K562 (cell line): Measurements from ENCODE around the gene IL27RA. TPM values are rescaled to one million over a fixed set of nuclear protein-coding genes. Genes with fewer than 3 reads are reported as not detected.

Experiments
- HDAC3 ChIP-seq: fragments of 450-650 bp; IDR thresholded peaks from 2 replicates; pipeline ENCODE4 v1.6.1; 2018; ENCODE audit warnings: borderline replicate concordance, mild to moderate bottlenecking, moderate library complexity; ENCODE audit not compliant: partially characterized antibody
- HES1 ChIP-seq: fragments of 450-650 bp; IDR thresholded peaks from 2 replicates; pipeline ENCODE4 v1.6.1; 2016; ENCODE audit warnings: low read depth, mild to moderate bottlenecking, moderate library complexity
- HOXB6 ChIP-seq: fragments of 250-450 bp; sonication (Bioruptor Pico); IDR thresholded peaks from 2 replicates; pipeline ENCODE4 v1.5.1; 2022; ENCODE audit warnings: mild to moderate bottlenecking, borderline replicate concordance
- MAFG ChIP-seq: fragments of 450-650 bp; conservative IDR thresholded peaks from 2 replicates; pipeline ENCODE4 v1.6.1; 2016; ENCODE audit warnings: missing genetic modification characterization, missing compliant biosample characterization
- ZBTB17 ChIP-seq: fragments of 450-650 bp; formaldehyde crosslinking; IDR thresholded peaks from 2 replicates; pipeline ENCODE4 v1.4.0; 2020; ENCODE audit warnings: mild to moderate bottlenecking
- ZNF347 ChIP-seq: fragments of 450-650 bp; formaldehyde crosslinking; IDR thresholded peaks from 2 replicates; pipeline ENCODE4 v1.4.0; 2020; ENCODE audit warnings: low read depth, mild to moderate bottlenecking, moderate library complexity
- polyA plus RNA-seq, 8 experiments: library from polyadenylated mRNA; depleted of rRNA in 4 of 8; stranded (reverse) in 5 of 8; unstranded in 3 of 8; fragments of >200 nt; fragmentation: Nextera tagmentation in 2 of 8; fragmentation: Illumina TruSeq in 1 of 8; extraction: Ambion mirVana in 2 of 8; extraction: Trizol in 1 of 8; gene quantifications; 2 replicates each; pipeline versions ENCODE4 v1.2.1 to v1.2.3, GENCODE V29; 2011 to 2014; ENCODE audit warnings: inconsistent platforms in 1 of 8, missing spikeins in 1 of 8
- total RNA-seq, 7 experiments: library from RNA; depleted of rRNA in 6 of 7; stranded (reverse); fragments of >200 nt in 6 of 7; fragmentation: Illumina TruSeq in 2 of 7; extraction: Trizol in 2 of 7; gene quantifications; 2 replicates each; pipeline versions ENCODE4 v1.2.1 to v1.2.3, GENCODE V29; 2011 to 2021; ENCODE audit warnings: low replicate concordance in 1 of 7
- TF ChIP-seq, protein P1 (sequence below): fragments of 450-650 bp; IDR thresholded peaks from 2 replicates; pipeline ENCODE4 v1.6.1; 2016; ENCODE audit warnings: low read depth
- TF ChIP-seq, protein P2 (sequence below), 2 experiments: fragments of 450-650 bp in 1 of 2; sonication (generic) in 1 of 2; formaldehyde crosslinking in 1 of 2; IDR thresholded peaks; 2 replicates each; pipeline versions ENCODE4 v1.7.1 to v1.9.0; 2016 to 2022; ENCODE audit warnings: inconsistent platforms in 1 of 2, mild to moderate bottlenecking in 1 of 2, missing genetic modification reagents in 1 of 2

Gene IL27RA
- total and polyA plus RNA-seq, 9 of the 15 experiments (the other 6 are each of a cell fraction or from before 2014, with no cell fraction given), result 1.9 to 15.9 (median 12.0) TPM

GRCh38 chr19:13995878-13996765 lies 35.4 kb upstream of the IL27RA start (continued):
- TF ChIP-seq, protein P1, sequence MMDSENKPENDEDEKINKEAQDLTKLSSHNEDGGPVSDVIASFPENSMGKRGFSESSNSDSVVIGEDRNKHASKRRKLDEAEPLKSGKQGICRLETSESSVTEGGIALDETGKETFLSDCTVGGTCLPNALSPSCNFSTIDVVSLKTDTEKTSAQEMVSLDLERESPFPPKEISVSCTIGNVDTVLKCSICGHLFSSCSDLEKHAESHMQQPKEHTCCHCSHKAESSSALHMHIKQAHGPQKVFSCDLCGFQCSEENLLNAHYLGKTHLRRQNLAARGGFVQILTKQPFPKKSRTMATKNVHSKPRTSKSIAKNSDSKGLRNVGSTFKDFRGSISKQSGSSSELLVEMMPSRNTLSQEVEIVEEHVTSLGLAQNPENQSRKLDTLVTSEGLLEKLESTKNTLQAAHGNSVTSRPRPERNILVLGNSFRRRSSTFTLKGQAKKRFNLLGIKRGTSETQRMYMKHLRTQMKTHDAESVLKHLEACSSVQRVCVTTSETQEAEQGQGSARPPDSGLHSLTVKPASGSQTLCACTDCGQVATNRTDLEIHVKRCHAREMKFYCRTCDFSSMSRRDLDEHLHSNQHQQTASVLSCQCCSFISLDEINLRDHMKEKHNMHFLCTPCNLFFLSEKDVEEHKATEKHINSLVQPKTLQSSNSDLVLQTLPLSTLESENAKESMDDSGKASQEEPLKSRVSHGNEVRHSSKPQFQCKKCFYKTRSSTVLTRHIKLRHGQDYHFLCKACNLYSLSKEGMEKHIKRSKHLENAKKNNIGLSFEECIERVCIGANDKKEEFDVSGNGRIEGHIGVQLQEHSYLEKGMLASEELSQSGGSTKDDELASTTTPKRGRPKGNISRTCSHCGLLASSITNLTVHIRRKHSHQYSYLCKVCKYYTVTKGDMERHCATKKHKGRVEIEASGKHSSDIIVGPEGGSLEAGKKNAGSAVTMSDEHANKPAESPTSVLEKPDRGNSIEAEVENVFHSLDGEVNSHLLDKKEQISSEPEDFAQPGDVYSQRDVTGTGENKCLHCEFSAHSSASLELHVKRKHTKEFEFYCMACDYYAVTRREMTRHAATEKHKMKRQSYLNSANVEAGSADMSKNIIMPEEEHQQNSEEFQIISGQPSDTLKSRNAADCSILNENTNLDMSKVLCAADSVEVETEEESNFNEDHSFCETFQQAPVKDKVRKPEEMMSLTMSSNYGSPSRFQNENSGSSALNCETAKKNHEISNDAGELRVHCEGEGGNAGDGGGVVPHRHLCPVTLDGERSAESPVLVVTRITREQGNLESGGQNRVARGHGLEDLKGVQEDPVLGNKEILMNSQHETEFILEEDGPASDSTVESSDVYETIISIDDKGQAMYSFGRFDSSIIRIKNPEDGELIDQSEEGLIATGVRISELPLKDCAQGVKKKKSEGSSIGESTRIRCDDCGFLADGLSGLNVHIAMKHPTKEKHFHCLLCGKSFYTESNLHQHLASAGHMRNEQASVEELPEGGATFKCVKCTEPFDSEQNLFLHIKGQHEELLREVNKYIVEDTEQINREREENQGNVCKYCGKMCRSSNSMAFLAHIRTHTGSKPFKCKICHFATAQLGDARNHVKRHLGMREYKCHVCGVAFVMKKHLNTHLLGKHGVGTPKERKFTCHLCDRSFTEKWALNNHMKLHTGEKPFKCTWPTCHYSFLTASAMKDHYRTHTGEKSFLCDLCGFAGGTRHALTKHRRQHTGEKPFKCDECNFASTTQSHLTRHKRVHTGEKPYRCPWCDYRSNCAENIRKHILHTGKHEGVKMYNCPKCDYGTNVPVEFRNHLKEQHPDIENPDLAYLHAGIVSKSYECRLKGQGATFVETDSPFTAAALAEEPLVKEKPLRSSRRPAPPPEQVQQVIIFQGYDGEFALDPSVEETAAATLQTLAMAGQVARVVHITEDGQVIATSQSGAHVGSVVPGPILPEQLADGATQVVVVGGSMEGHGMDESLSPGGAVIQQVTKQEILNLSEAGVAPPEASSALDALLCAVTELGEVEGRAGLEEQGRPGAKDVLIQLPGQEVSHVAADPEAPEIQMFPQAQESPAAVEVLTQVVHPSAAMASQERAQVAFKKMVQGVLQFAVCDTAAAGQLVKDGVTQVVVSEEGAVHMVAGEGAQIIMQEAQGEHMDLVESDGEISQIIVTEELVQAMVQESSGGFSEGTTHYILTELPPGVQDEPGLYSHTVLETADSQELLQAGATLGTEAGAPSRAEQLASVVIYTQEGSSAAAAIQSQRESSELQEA, result no peak
- TF ChIP-seq HDAC3, result no peak
- no peak for TF ChIP-seq MAFG
- TF ChIP-seq, protein P2, sequence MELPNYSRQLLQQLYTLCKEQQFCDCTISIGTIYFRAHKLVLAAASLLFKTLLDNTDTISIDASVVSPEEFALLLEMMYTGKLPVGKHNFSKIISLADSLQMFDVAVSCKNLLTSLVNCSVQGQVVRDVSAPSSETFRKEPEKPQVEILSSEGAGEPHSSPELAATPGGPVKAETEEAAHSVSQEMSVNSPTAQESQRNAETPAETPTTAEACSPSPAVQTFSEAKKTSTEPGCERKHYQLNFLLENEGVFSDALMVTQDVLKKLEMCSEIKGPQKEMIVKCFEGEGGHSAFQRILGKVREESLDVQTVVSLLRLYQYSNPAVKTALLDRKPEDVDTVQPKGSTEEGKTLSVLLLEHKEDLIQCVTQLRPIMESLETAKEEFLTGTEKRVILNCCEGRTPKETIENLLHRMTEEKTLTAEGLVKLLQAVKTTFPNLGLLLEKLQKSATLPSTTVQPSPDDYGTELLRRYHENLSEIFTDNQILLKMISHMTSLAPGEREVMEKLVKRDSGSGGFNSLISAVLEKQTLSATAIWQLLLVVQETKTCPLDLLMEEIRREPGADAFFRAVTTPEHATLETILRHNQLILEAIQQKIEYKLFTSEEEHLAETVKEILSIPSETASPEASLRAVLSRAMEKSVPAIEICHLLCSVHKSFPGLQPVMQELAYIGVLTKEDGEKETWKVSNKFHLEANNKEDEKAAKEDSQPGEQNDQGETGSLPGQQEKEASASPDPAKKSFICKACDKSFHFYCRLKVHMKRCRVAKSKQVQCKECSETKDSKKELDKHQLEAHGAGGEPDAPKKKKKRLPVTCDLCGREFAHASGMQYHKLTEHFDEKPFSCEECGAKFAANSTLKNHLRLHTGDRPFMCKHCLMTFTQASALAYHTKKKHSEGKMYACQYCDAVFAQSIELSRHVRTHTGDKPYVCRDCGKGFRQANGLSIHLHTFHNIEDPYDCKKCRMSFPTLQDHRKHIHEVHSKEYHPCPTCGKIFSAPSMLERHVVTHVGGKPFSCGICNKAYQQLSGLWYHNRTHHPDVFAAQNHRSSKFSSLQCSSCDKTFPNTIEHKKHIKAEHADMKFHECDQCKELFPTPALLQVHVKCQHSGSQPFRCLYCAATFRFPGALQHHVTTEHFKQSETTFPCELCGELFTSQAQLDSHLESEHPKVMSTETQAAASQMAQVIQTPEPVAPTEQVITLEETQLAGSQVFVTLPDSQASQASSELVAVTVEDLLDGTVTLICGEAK (IDR thresholded peaks at IDR 0.05), result no peak
- TF ChIP-seq, protein P2 (CRISPR knock-in tag; IDR thresholded peaks at IDR 0.05), result no peak
- TF ChIP-seq HOXB6 (CRISPR knock-in tag), result no peak
- TF ChIP-seq HES1, result no peak
- TF ChIP-seq ZNF347 (CRISPR knock-in tag), result no peak
- no peak for TF ChIP-seq ZBTB17 (CRISPR knock-in tag)
